ENCODE measurements around the gene CKS1B.

DNA sequence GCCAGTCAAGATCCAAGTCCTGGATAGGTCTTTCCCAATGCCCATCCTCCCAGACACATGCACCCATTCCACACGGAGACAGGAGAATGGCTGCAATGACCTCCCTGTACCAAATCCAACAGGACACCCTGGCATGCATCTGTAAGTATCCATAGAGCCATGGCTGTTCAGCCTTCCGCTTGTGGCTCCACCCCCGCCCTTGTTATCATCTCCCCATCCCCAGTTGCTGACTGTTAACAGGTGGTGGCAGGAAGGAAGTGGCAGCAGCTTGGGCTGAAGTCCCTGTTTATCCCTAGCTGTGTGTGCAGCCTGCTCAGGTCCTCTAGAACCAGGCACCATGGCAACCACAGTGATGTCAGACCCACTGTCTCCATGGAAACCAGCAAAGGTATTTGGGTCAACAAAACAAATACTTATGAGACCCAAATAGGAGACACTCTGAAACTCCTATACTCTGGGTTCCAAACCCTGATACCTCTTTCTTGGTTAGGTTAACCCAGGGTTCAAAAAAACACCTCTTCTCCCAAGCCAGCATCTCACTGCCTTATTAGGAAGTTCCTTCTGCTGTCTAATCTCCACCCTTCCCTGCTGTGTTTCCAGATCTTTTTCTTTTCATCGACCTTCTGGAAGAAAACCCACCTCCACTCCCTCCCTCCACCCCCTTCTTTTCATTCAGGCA lies 19.3 kb upstream of the CKS1B start:
- TF ChIP-seq, protein P1, sequence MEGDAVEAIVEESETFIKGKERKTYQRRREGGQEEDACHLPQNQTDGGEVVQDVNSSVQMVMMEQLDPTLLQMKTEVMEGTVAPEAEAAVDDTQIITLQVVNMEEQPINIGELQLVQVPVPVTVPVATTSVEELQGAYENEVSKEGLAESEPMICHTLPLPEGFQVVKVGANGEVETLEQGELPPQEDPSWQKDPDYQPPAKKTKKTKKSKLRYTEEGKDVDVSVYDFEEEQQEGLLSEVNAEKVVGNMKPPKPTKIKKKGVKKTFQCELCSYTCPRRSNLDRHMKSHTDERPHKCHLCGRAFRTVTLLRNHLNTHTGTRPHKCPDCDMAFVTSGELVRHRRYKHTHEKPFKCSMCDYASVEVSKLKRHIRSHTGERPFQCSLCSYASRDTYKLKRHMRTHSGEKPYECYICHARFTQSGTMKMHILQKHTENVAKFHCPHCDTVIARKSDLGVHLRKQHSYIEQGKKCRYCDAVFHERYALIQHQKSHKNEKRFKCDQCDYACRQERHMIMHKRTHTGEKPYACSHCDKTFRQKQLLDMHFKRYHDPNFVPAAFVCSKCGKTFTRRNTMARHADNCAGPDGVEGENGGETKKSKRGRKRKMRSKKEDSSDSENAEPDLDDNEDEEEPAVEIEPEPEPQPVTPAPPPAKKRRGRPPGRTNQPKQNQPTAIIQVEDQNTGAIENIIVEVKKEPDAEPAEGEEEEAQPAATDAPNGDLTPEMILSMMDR (conservative IDR thresholded peaks at IDR 0.05; ENCODE audit: low read depth, low read length): no peak
- no peak for TF ChIP-seq EZH2 (IDR thresholded peaks at IDR 0.05; ENCODE audit: borderline replicate concordance, low read depth, low read length, poor library complexity, severe bottlenecking)
